ENCODE data around the gene RBCK1.
"Not testable (repeated sequence)": the region's sequence is repeated elsewhere in the genome, so short reads cannot be mapped to it uniquely, and the experiment has no call there.

RBCK1 gene

GRCh38 chr20:438571-439469 lies 30.7 kb downstream of the RBCK1 start:
- no peak for DNase-seq

- no peak for DNase-seq
Observed at GRCh38 chr20:440148-440547, 32.0 kb downstream of the RBCK1 start.

GRCh38 chr20:440636-441035 lies 32.5 kb downstream of the RBCK1 start:
- DNase-seq: no peak

GRCh38 chr20:443223-443775 lies 35.2 kb downstream of the RBCK1 start:
- no peak for DNase-seq

- no peak for DNase-seq
Observed at GRCh38 chr20:444117-444516, 36.0 kb downstream of the RBCK1 start.

GRCh38 chr20:444862-445426 lies 36.8 kb downstream of the RBCK1 start:
- DNase-seq: no peak

GRCh38 chr20:445514-446336 lies 37.6 kb downstream of the RBCK1 start:
- peak in 1 of 3 experiments; percentile 36 for DNase-seq

- DNase-seq: not testable (repeated sequence)
Observed at GRCh38 chr20:452021-452420, 43.9 kb downstream of the RBCK1 start.

GRCh38 chr20:454951-455350 lies 46.9 kb downstream of the RBCK1 start:
- no peak for DNase-seq

GRCh38 chr20:458776-459175 lies 50.7 kb downstream of the RBCK1 start:
- DNase-seq: no peak

- DNase-seq: no peak
Observed at GRCh38 chr20:460180-460579, 52.1 kb downstream of the RBCK1 start.

- peak in 1 of 3 experiments; percentile 14 for DNase-seq
Observed at GRCh38 chr20:460707-461106, 52.6 kb downstream of the RBCK1 start.

- peak; percentile 49 to 81 (median 78) for DNase-seq
Observed at GRCh38 chr20:461254-462198, 53.4 kb downstream of the RBCK1 start.

GRCh38 chr20:462199-462991 lies 54.3 kb downstream of the RBCK1 start, which contains the start of gene TBC1D20:
Gene TBC1D20, minus strand, starts transcription at chr20:462533. Its CDS starts 128 bp downstream, at chr20:462405.
- DNase-seq: peak; percentile 94 to 97 (median 94)

GRCh38 chr20:467755-468154 lies 59.7 kb downstream of the RBCK1 start:
- no peak for DNase-seq

GRCh38 chr20:469746-470490 lies 61.8 kb downstream of the RBCK1 start:
- no peak for DNase-seq

- DNase-seq: no peak
Observed at GRCh38 chr20:472137-472846, 64.2 kb downstream of the RBCK1 start.

GRCh38 chr20:472889-473292 lies 64.8 kb downstream of the RBCK1 start:
- no peak for DNase-seq

GRCh38 chr20:474581-474980 lies 66.5 kb downstream of the RBCK1 start:
- DNase-seq: no peak
